Raji (cell line): ENCODE data around the gene TCF7L2.

ENCODE experiments used
- POLR2A ChIP-seq: IDR thresholded peaks from 2 replicates; pipeline ENCODE4 v1.6.1; 2011; ENCODE audit warnings: low read depth, low read length, control low read depth; ENCODE audit not compliant: insufficient read depth

The TCF7L2 gene

GRCh38 chr10:112953174-112954159 is 3.4 kb downstream of the TCF7L2 start:
- TF ChIP-seq POLR2A = no peak

GRCh38 chr10:112954974-112955581 is 5.0 kb downstream of the TCF7L2 start:
- no peak for TF ChIP-seq POLR2A

GRCh38 chr10:112955582-112956421 is 5.8 kb downstream of the TCF7L2 start:
- TF ChIP-seq POLR2A = no peak

- no peak for TF ChIP-seq POLR2A
Measured at GRCh38 chr10:112956631-112957350, 6.7 kb downstream of the TCF7L2 start.

GRCh38 chr10:112957640-112958092 is 7.6 kb downstream of the TCF7L2 start:
- TF ChIP-seq POLR2A = no peak

GRCh38 chr10:112958275-112958995 is 8.4 kb downstream of the TCF7L2 start:
- TF ChIP-seq POLR2A = no peak

GRCh38 chr10:112959207-112959838 is 9.3 kb downstream of the TCF7L2 start:
- TF ChIP-seq POLR2A = no peak

GRCh38 chr10:112960151-112960681 is 10.2 kb downstream of the TCF7L2 start:
- TF ChIP-seq POLR2A = no peak

GRCh38 chr10:112961609-112962008 is 11.6 kb downstream of the TCF7L2 start:
- TF ChIP-seq POLR2A = no peak

GRCh38 chr10:112962343-112962742 is 12.3 kb downstream of the TCF7L2 start:
- TF ChIP-seq POLR2A = no peak

- no peak for TF ChIP-seq POLR2A
Measured at GRCh38 chr10:112963835-112964234, 13.8 kb downstream of the TCF7L2 start.

- TF ChIP-seq POLR2A = no peak
Measured at GRCh38 chr10:112964482-112964881, 14.4 kb downstream of the TCF7L2 start.

- TF ChIP-seq POLR2A = no peak
Measured at GRCh38 chr10:112966194-112966855, 16.3 kb downstream of the TCF7L2 start.
